SK-N-MC (cell line): ENCODE results near the gene EWSR1.

Experiments
- DNase-seq: peaks from one replicate; pipeline ENCODE4 v3.0.0-alpha.2; 2011; ENCODE audit warnings: low read depth, low spot score
- H3K27ac ChIP-seq: fragments of 200-600 bp; sonication (generic); 2 replicates; pipeline ENCODE4 v1.5.1; 2016; ENCODE audit warnings: mixed run types
- H3K36me3 ChIP-seq: fragments of 200-600 bp; sonication (generic); 2 replicates; pipeline ENCODE4 v1.6.1; 2017; ENCODE audit warnings: antibody characterized with exemption, low read length, mixed read lengths; ENCODE audit not compliant: insufficient read depth
- H3K4me3 ChIP-seq: fragments of 200-600 bp; sonication (generic); 2 replicates; pipeline ENCODE4 v1.5.1; 2016
- H3K9ac ChIP-seq: fragments of 200-600 bp; sonication (generic); 2 replicates; pipeline ENCODE4 v1.8.0; 2017; ENCODE audit warnings: mixed run types, mixed read lengths; ENCODE audit not compliant: insufficient read length
- H3K9me3 ChIP-seq: fragments of 200-600 bp; sonication (generic); 2 replicates; pipeline ENCODE4 v1.6.1; 2017; ENCODE audit warnings: low read depth, mild to moderate bottlenecking, antibody characterized with exemption, low read length, moderate library complexity, mixed read lengths
- EZH2 ChIP-seq: fragments of 200-600 bp; sonication (generic); IDR thresholded peaks from one replicate; pipeline ENCODE4 v1.6.1; 2017; ENCODE audit warnings: antibody characterized with exemption
- FOXP2 ChIP-seq: optimal IDR thresholded peaks from 2 replicates; pipeline ENCODE3; 2011; ENCODE audit warnings: mild to moderate bottlenecking, moderate library complexity; ENCODE audit not compliant: insufficient read depth; ENCODE audit errors: extremely low read length, control extremely low read depth
- POLR2AphosphoS5 ChIP-seq: IDR thresholded peaks from 2 replicates; pipeline ENCODE4 v1.6.1; 2012; ENCODE audit warnings: mild to moderate bottlenecking, low read depth, low read length, borderline replicate concordance

The EWSR1 gene

DNA sequence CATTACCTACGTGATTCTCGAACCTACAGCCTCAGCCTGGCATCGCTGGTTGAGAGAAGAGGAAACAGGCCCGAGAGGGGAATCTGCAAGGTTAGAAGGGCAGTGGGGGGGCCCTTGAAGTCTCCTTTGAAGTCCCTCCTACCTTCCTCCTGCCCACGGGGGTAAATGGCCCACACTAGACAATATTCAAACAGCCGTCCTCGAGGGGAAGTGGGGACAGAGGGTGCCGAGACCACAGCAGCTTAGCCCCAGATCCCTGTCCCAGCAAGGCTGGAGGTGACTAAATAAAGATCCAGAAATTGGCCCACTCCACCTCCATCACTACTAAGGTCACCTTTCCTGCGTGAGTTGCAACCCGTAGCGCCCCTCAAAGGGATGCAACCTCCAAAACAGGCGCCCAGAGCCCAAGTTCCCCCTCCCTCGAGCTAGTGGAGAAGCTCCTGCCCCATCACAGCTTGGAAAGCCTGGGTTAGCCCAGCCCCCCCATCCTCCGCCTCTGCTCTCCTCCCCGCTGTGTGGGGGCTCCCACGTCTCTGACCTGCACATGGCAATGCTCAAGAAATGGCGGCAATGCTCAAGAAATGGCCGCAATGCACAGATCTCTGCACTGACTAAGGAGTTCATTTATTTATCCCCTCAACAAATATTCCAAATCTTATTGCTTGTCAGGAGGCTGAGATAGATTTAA is 48.2 kb downstream of the EWSR1 start:
- no peak overlapping the region for H3K9ac ChIP-seq
- no peak overlapping the region for H3K4me3 ChIP-seq
- H3K36me3 ChIP-seq: no peaks in the 10 kb centered on the region
- DNase-seq: no peak
- H3K27ac ChIP-seq: no peak overlapping the region
- no peak for TF ChIP-seq POLR2AphosphoS5
- TF ChIP-seq EZH2: no peak
- no peak for TF ChIP-seq FOXP2
- no peaks in the 10 kb centered on the region for H3K9me3 ChIP-seq

DNA sequence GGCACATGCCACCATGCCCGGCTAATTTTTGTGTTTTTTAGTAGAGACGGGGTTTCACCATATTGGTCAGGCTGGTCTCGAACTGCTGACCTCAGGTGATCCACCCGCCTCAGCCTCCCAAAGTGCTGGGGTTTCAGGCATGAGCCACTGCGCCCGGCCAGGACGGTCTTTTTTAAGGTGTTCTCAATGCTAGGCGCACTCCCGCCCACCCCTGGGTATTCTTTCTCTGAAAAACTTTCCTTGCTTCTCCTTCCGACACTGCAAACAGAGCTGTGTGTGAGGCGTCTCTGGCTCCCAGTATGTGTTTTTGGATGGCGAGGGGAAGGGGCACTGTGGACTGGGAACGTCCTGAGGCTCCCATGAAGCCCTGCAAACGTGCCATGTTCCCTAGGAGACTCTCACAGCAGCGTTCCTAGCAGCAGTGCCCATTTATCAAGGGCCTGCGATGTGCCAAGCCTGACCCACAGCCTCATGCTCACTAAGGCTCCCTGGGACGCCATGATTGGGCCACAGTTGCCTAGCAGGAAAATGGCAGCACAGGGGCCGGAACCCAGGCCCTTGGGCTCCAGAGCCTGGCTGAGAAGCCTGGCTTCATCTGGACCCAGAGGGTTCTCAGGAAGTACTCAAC is 49.9 kb downstream of the EWSR1 start:
- no peaks in the 10 kb centered on the region for H3K36me3 ChIP-seq
- no peak overlapping the region for H3K9ac ChIP-seq
- no peak for DNase-seq
- no peaks in the 10 kb centered on the region for H3K9me3 ChIP-seq
- no peak overlapping the region for H3K27ac ChIP-seq
- H3K4me3 ChIP-seq: no peak overlapping the region
- TF ChIP-seq POLR2AphosphoS5 (no peak), EZH2 (no peak), FOXP2 (no peak)

DNA sequence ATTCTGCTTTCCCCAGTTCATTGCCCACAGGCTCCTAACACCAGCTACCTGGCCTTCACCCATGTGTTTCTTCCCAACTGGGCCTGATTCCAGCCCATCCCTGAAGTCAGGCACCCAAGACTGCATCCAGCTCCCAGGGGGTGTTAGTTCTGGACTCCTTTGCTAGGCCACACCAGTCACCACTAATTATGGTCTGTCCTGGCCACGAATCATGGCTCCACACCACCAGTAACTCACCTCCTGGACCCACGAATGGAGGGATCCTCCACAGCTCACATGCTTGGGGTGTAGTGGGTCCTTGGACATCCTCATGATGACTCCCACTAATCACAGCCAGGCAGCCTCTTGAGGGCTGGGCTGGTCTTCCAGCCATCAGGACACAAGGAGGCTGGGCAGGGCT is 51.0 kb downstream of the EWSR1 start:
- DNase-seq: no peak
- Histone ChIP-seq H3K4me3 (no peak overlapping the region), H3K27ac (no peak overlapping the region), H3K36me3 (no peaks in the 10 kb centered on the region), H3K9me3 (no peaks in the 10 kb centered on the region), H3K9ac (no peak overlapping the region)
- TF ChIP-seq EZH2 (no peak), POLR2AphosphoS5 (no peak), FOXP2 (no peak)

DNA sequence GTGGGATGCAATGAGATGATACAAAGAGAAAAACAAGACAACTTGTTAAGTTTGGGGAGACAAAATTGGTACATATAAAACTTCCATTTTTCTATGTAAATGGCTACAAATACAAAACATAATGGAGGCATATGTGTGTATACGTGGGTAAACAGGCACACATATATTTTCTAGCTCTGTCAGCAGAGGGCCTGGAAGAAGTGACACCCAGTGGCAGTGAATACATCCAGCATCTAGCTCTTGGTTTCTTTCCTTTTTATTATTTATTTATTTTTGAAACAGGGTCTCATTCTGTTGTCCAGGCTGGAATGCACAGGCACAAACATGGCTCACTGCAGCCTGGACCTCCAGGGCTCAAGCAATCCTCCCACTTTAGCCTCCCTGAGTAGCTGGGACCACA is 52.5 kb downstream of the EWSR1 start:
- no peak for DNase-seq
- Histone ChIP-seq H3K4me3 (no peak overlapping the region), H3K9me3 (no peaks in the 10 kb centered on the region), H3K9ac (no peak overlapping the region), H3K27ac (no peak overlapping the region), H3K36me3 (no peaks in the 10 kb centered on the region)
- no peak for TF ChIP-seq POLR2AphosphoS5
- no peak for TF ChIP-seq FOXP2
- TF ChIP-seq EZH2: no peak

DNA sequence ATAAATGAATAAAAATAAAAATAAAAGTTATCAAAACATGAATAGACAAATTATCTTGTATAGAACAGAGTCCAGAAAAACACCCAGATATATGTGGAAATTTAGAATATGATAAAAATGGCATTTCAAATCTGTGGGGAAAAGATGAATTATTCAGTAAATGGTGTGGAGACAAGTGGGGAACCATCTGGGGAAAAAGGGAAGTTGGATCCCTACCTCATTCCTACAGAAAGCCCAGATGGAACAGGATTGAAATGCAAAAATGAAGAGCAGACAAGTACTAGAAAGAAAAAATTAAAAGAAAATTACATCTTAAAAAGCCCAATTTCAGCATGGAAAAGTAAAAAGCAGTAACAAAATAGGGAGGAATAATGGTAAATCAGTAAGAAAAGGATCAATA is 55.6 kb downstream of the EWSR1 start:
- Histone ChIP-seq H3K36me3 (no peaks in the 10 kb centered on the region; the same call in 1 of the 2 replicates), H3K4me3 (no peak overlapping the region), H3K9ac (no peak overlapping the region), H3K27ac (no peak overlapping the region), H3K9me3 (no peaks in the 10 kb centered on the region)
- no peak for DNase-seq
- TF ChIP-seq FOXP2 (no peak), POLR2AphosphoS5 (no peak), EZH2 (no peak)

DNA sequence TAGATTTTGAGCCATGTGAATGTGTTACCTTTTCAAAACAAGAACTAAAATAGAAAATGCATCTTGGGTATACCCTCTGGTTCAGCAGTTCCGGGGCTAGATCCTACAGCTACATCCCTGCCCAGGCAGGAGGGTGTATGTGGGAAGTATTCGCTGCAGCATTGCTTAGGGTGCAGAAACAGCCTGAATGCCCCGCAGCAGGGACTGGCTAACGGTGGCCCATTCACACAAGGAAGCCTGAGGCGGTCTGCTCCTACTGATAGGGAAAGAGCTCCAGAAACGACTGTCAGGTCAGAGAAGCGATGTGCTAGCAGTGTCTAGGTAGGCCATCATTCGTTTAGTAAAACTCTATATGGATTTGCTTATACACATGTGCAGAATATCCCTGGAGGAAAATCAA is 57.3 kb downstream of the EWSR1 start:
- Histone ChIP-seq H3K4me3 (no peak overlapping the region), H3K9me3 (no peaks in the 10 kb centered on the region)
- TF ChIP-seq EZH2 (no peak), FOXP2 (no peak), POLR2AphosphoS5 (no peak)

DNA sequence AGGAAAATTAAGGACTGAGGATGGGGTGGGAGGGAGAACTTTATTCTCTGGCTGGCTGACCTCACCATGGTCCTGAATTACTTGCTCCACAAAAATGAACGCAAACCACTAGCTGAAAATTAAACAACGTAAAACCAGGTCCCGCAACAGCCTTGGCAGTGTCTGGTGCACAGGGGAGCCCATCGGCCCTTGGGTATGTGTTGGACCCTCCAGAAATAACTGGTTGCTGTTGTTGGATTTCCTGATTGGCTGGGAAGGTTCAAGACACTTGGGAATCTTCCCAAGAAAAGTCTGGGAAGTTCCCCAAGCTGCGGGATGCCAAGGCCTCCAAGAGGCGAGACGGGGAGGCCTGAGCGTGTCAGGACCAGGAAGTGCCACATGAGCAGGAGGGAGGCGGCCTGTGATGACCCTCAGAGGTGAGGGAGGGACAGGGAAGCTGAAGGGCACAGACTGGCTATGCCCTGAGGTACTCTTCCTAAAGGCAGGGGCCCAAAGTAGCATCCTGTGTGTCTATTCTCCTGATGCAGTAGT is 57.8 kb downstream of the EWSR1 start:
- TF ChIP-seq POLR2AphosphoS5 (no peak), EZH2 (no peak), FOXP2 (no peak)
- Histone ChIP-seq H3K9me3 (no peaks in the 10 kb centered on the region), H3K36me3 (no peaks in the 10 kb centered on the region; the same call in 1 of the 2 replicates)

More for the DNA sequence above, 57.3 kb downstream of the EWSR1 start:
- H3K36me3 ChIP-seq: no peaks in the 10 kb centered on the region; the same call in 1 of the 2 replicates
- H3K27ac ChIP-seq: no peak overlapping the region
- H3K9ac ChIP-seq: no peak overlapping the region
- no peak for DNase-seq

DNA sequence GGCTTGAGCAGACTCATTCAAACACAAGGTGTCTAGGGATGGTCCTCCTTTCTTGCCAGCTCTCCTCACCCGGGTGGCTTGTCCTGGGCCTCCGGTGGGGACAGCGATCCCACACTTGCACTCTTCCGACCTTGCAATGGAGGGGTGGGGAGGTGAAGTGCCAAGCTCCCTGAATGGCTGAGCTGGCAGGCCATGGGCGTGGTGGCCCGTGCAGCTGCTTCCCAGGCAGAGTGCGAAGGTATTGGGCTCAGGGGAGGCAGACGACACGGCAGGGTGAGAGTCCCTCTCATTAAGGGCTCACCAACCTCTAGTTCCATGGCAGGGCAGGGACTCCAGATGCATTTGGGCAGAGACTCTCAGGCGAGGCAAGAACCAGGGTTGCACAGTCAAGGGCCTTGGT is 58.4 kb downstream of the EWSR1 start:
- DNase-seq: no peak
- no peak overlapping the region for H3K9ac ChIP-seq
- no peak overlapping the region for H3K27ac ChIP-seq
- no peak for TF ChIP-seq POLR2AphosphoS5
- TF ChIP-seq EZH2: no peak
- TF ChIP-seq FOXP2: no peak
- H3K36me3 ChIP-seq: no peaks in the 10 kb centered on the region; the same call in 1 of the 2 replicates
- H3K4me3 ChIP-seq: no peak overlapping the region
- H3K9me3 ChIP-seq: no peaks in the 10 kb centered on the region

More for the DNA sequence above, 57.8 kb downstream of the EWSR1 start:
- no peak overlapping the region for H3K4me3 ChIP-seq
- no peak overlapping the region for H3K27ac ChIP-seq
- H3K9ac ChIP-seq: no peak overlapping the region
- DNase-seq: no peak
